ENCODE results near the gene LPCAT1.

LPCAT1 gene

GRCh38 chr5:1494780-1495524 is 28.8 kb downstream of the LPCAT1 start:
- DNase-seq, result no peak

GRCh38 chr5:1493941-1494340 is 29.8 kb downstream of the LPCAT1 start:
- DNase-seq, result no peak

GRCh38 chr5:1493413-1493812 is 30.3 kb downstream of the LPCAT1 start:
- no peak for DNase-seq

- DNase-seq, result no peak
Measured at GRCh38 chr5:1492757-1493156, 31.0 kb downstream of the LPCAT1 start.

GRCh38 chr5:1490376-1490775 is 33.4 kb downstream of the LPCAT1 start:
- no peak for DNase-seq

- DNase-seq, result no peak
Measured at GRCh38 chr5:1489754-1490153, 34.0 kb downstream of the LPCAT1 start.

GRCh38 chr5:1488882-1489680 is 34.7 kb downstream of the LPCAT1 start:
- DNase-seq, result peak; percentile 47 to 60

GRCh38 chr5:1487079-1487764 is 36.5 kb downstream of the LPCAT1 start:
- no peak for DNase-seq

GRCh38 chr5:1486271-1486670 is 37.5 kb downstream of the LPCAT1 start:
- no peak for DNase-seq

- DNase-seq, result no peak
Measured at GRCh38 chr5:1485579-1486118, 38.1 kb downstream of the LPCAT1 start.

GRCh38 chr5:1484730-1485578 is 38.8 kb downstream of the LPCAT1 start:
- no peak for DNase-seq

GRCh38 chr5:1483856-1484729 is 39.7 kb downstream of the LPCAT1 start:
- no peak for DNase-seq

- no peak for DNase-seq
Measured at GRCh38 chr5:1483064-1483463, 40.7 kb downstream of the LPCAT1 start.

GRCh38 chr5:1481959-1482331 is 41.8 kb downstream of the LPCAT1 start:
- DNase-seq, result no peak

GRCh38 chr5:1481266-1481958 is 42.3 kb downstream of the LPCAT1 start:
- no peak for DNase-seq

- DNase-seq, result no peak
Measured at GRCh38 chr5:1480806-1481205, 43.0 kb downstream of the LPCAT1 start.

- DNase-seq, result no peak
Measured at GRCh38 chr5:1480217-1480616, 43.5 kb downstream of the LPCAT1 start.

GRCh38 chr5:1479581-1480188 is 44.1 kb downstream of the LPCAT1 start:
- DNase-seq, result peak; percentile 39 to 48

- no peak for DNase-seq
Measured at GRCh38 chr5:1479066-1479465, 44.7 kb downstream of the LPCAT1 start.

- no peak for DNase-seq
Measured at GRCh38 chr5:1478271-1479035, 45.3 kb downstream of the LPCAT1 start.
